ENCODE results near the gene NEK6. TPM values are rescaled to one million over a fixed set of nuclear protein-coding genes. Genes with fewer than 3 reads are reported as not detected.

The NEK6 gene
- total RNA-seq, 1 experiment from 2014 or later, result 57.9 TPM

DNA sequence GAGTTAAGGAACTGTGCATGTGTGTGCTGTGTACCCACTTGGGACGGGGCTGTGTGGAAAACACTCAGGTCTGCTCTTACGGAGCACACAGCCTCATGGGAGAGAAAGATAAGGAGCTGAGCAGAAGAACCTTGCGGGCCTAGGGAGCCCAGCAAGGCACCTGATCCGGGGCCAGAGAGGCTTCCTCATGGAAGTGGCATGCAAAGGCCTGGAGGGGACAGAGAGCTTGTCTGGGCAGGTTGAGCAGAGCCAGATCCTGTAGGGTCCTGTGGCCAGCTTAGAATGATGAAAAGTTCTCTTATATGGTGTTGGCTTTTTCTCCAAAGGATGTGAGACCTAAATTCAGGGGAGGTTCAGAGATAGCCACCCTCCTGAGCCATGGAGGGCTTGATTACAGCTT is 45.2 kb downstream of the NEK6 start:
- Histone ChIP-seq H3K27me3 (ENCODE audit: insufficient read depth, low read depth) (no peaks in the 10 kb centered on the region), H3K9me3 (ENCODE audit: insufficient read depth, low read depth) (no peaks in the 10 kb centered on the region), H3K4me3 (no peak overlapping the region), H3K36me3 (ENCODE audit: low read depth) (no peaks in the 10 kb centered on the region; the same call in 1 of the 2 replicates), H3K9me2 (ENCODE audit: insufficient read depth) (no peaks in the 10 kb centered on the region), H3K4me1 (replicated peaks; ENCODE audit: insufficient read depth) (peaks cover 52% of the 10 kb centered on the region), H3K4me2 (no peak overlapping the region), H3F3A (ENCODE audit: insufficient read depth, low read depth) (peaks cover 26% of the 10 kb centered on the region), H3K79me2 (ENCODE audit: low read depth) (peaks cover 18% of the 10 kb centered on the region), H4K20me1 (ENCODE audit: insufficient read depth) (no peaks in the 10 kb centered on the region), H2AFZ (no peak overlapping the region), H3K27ac (no peak overlapping the region)
- intact Hi-C loops (cut with micrococcal nuclease; ENCODE audit: unreplicated experiment), result no loop called here
- ChIA-PET CTCF (no interaction called here), POLR2A (ENCODE audit: unreplicated experiment) (no interaction called here)
- no peak for DNase-seq
- BruUV-seq (replicated peaks), result no TSS peak
- TF ChIP-seq, protein P1, sequence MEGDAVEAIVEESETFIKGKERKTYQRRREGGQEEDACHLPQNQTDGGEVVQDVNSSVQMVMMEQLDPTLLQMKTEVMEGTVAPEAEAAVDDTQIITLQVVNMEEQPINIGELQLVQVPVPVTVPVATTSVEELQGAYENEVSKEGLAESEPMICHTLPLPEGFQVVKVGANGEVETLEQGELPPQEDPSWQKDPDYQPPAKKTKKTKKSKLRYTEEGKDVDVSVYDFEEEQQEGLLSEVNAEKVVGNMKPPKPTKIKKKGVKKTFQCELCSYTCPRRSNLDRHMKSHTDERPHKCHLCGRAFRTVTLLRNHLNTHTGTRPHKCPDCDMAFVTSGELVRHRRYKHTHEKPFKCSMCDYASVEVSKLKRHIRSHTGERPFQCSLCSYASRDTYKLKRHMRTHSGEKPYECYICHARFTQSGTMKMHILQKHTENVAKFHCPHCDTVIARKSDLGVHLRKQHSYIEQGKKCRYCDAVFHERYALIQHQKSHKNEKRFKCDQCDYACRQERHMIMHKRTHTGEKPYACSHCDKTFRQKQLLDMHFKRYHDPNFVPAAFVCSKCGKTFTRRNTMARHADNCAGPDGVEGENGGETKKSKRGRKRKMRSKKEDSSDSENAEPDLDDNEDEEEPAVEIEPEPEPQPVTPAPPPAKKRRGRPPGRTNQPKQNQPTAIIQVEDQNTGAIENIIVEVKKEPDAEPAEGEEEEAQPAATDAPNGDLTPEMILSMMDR (conservative IDR thresholded peaks at IDR 0.05), result no peak
- no peak for TF ChIP-seq EZH2 (IDR thresholded peaks at IDR 0.05; ENCODE audit: low read depth)

DNA sequence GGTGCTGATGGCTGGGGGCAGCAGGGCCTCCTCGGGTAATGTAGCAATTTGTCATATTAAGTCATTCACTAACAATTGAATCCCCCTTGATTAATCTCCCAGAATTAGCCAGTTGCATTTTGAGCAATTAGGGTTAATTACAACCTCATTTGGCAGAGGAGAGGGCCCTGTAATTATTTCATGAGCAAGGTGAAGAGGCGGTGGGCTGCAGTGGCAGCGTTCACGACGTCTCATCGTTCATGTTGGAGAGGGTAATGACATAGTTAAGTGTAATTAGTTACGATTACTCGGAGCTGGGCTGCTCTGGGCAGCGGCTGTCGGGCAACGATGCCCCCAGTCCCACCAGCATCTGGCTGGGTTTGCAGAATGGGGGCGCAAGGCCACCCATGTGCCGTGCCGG is 46.0 kb downstream of the NEK6 start:
- DNase-seq, result no peak
- ChIA-PET POLR2A (ENCODE audit: unreplicated experiment) (no interaction called here), CTCF (no interaction called here)
- no peak overlapping the region for H3K27ac ChIP-seq
- no peaks in the 10 kb centered on the region for H3K9me3 ChIP-seq (ENCODE audit: insufficient read depth, low read depth)
- no peak overlapping the region for H2AFZ ChIP-seq
- H3K4me3 ChIP-seq, result no peak overlapping the region
- peaks cover 46% of the 10 kb centered on the region for H3K4me1 ChIP-seq (replicated peaks; ENCODE audit: insufficient read depth)
- no peaks in the 10 kb centered on the region for H4K20me1 ChIP-seq (ENCODE audit: insufficient read depth)
- no TSS peak for BruUV-seq (replicated peaks)
- H3K9me2 ChIP-seq (ENCODE audit: insufficient read depth), result no peaks in the 10 kb centered on the region
- peaks cover 10% of the 10 kb centered on the region; the same call in 1 of the 2 replicates for H3K79me2 ChIP-seq (ENCODE audit: low read depth)
- H3F3A ChIP-seq (ENCODE audit: insufficient read depth, low read depth), result peaks cover 26% of the 10 kb centered on the region
- H3K4me2 ChIP-seq, result no peak overlapping the region
- H3K36me3 ChIP-seq (ENCODE audit: low read depth), result no peaks in the 10 kb centered on the region; the same call in 1 of the 2 replicates
- intact Hi-C loops (cut with micrococcal nuclease; ENCODE audit: unreplicated experiment), result no loop called here
- TF ChIP-seq, protein P1 (conservative IDR thresholded peaks at IDR 0.05), result no peak
- no peak for TF ChIP-seq EZH2 (IDR thresholded peaks at IDR 0.05; ENCODE audit: low read depth)
- no peaks in the 10 kb centered on the region for H3K27me3 ChIP-seq (ENCODE audit: insufficient read depth, low read depth)

DNA sequence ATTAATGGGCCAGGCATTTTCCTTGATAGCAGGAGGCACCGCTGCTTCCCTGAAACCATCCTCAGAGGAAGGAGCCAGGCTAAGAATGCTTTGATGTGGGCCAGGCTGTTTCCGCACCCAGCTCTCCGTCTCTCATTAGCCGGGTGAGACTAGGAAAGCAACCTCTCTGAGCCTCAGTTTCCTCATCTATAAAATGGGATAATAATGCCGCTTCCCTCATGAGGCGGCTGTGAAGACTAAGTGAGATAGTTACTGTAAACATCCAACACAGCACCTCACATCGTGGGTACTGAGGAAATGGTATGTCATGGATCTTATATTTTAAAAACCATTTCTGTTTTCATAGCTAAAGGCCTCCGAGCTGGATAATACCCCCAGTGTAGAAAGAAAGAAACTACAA is 46.5 kb downstream of the NEK6 start:
- H3K4me3 ChIP-seq, result no peak overlapping the region
- H3K4me1 ChIP-seq (replicated peaks; ENCODE audit: insufficient read depth), result peaks cover 46% of the 10 kb centered on the region
- H3K9me2 ChIP-seq (ENCODE audit: insufficient read depth), result no peaks in the 10 kb centered on the region
- H3F3A ChIP-seq (ENCODE audit: insufficient read depth, low read depth), result peaks cover 25% of the 10 kb centered on the region; the same call in 1 of the 2 replicates
- TF ChIP-seq, protein P1 (conservative IDR thresholded peaks at IDR 0.05), result no peak
- no peak for TF ChIP-seq EZH2 (IDR thresholded peaks at IDR 0.05; ENCODE audit: low read depth)
- H2AFZ ChIP-seq, result no peak overlapping the region
- ChIA-PET CTCF (no interaction called here), POLR2A (ENCODE audit: unreplicated experiment) (no interaction called here)
- H4K20me1 ChIP-seq (ENCODE audit: insufficient read depth), result no peaks in the 10 kb centered on the region
- no TSS peak for BruUV-seq (replicated peaks)
- H3K79me2 ChIP-seq (ENCODE audit: low read depth), result 0 out of 2 replicates have a peak, but pooled peaks cover 5% of the 10 kb centered on the region
- H3K9me3 ChIP-seq (ENCODE audit: insufficient read depth, low read depth), result no peaks in the 10 kb centered on the region
- H3K4me2 ChIP-seq, result no peak overlapping the region
- intact Hi-C loops (cut with micrococcal nuclease; ENCODE audit: unreplicated experiment), result no loop called here
- no peaks in the 10 kb centered on the region; the same call in 1 of the 2 replicates for H3K36me3 ChIP-seq (ENCODE audit: low read depth)
- H3K27ac ChIP-seq, result no peak overlapping the region
- H3K27me3 ChIP-seq (ENCODE audit: insufficient read depth, low read depth), result no peaks in the 10 kb centered on the region
- DNase-seq, result no peak

Data from PC-9 (cell line).